Endometrial microvascular endothelial cells (primary cell): ENCODE results near the gene GPX4. TPM values are rescaled to one million over a fixed set of nuclear protein-coding genes. Genes with fewer than 3 reads are reported as not detected.

Source experiments
- in situ Hi-C: cut with HindIII; loops from 2 replicates; pipeline ENCODE4 v1.10.0; 2017; ENCODE audit warnings: low sequenced_read_pairs, low pct_unique_long_range_greater_than_20kb; ENCODE audit errors: inconsistent ontology term
- total RNA-seq: library from RNA; depleted of rRNA; stranded (reverse); fragments of >200 nt; gene quantifications from one replicate; pipeline ENCODE4 v1.2.3, GENCODE V29; 2015; ENCODE audit errors: inconsistent ontology term

The GPX4 gene
- total RNA-seq, 1 donor from 2014 or later, result 459 TPM

DNA sequence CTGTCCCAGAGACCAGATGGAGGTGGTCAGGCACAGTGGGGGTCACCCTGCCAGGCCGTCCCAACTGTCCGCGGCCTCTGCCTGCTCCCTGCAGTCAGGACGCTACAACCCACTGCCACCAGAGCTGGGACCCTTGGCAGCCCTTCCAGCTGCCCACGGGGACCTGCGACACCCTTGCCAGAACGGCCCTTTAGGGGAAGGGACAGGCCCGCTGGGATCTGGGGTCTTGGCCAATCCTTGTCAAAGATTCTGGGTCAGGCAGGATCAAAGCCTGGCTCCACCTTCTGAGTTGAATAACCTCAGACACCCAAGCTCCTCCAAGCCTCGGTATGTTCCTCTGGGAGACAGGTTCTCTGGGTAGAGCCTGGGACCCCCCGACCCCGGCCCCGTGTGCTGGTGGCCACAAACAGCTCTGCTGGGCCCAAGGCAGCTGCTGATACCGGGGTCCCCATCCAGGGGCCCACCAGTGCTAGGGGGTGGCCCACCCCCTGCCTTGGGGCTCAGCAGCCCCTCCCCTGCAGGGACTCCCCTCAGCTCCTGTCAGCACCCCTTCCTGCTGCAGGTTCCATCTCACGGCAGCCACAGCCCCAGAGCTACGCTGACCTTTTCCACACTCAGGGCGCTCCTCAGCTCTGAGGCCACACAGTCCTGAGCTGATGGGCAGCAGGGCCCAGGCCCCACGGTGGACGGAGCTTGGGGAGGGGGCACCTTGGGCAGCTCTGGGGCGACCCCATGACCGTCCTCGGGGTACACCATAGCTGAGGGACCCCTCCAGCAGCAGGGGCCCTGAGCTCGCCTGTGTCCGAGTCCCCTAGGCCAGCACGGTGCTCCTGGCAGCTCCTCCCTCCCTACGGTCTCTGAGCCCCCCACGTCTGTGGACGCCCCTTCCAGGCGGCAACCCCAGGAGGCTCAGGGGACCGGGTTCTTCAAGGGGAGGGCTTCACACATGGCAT is 51.8 kb downstream of the GPX4 start:
- in situ Hi-C loops, result no loop called here

Other genes with a start within 250 kb of the GPX4 start
- 5.4 TPM for gene CFD, start 244.3 kb upstream of the GPX4 start, total RNA-seq
- 48.9 TPM for gene MED16, start 210.8 kb upstream of the GPX4 start, total RNA-seq
- gene RNU6-9, start 210.5 kb upstream of the GPX4 start, total RNA-seq, result not detected
- gene R3HDM4, start 190.8 kb upstream of the GPX4 start, total RNA-seq, result 52.3 TPM
- not detected for gene KISS1R, start 186.7 kb upstream of the GPX4 start, total RNA-seq
- 9.1 TPM for gene ARID3A, start 178.0 kb upstream of the GPX4 start, total RNA-seq
- 49.7 TPM for gene WDR18, start 119.6 kb upstream of the GPX4 start, total RNA-seq
- not detected for gene GRIN3B, start 103.6 kb upstream of the GPX4 start, total RNA-seq
- gene TMEM259, start 82.9 kb upstream of the GPX4 start, total RNA-seq, result 124 TPM
- gene RNU6-2, start 82.5 kb upstream of the GPX4 start, total RNA-seq, result not detected
- 237 TPM for gene CNN2, start 77.4 kb upstream of the GPX4 start, total RNA-seq
- gene ABCA7, start 63.9 kb upstream of the GPX4 start, total RNA-seq, result 1.8 TPM
- gene ARHGAP45, start 36.8 kb upstream of the GPX4 start, total RNA-seq, result 14.0 TPM
- 304 TPM for gene POLR2E, start 8.6 kb upstream of the GPX4 start, total RNA-seq
- gene SBNO2, start 70.3 kb downstream of the GPX4 start, total RNA-seq, result 33.0 TPM
- 67.1 TPM for gene STK11, start 101.8 kb downstream of the GPX4 start, total RNA-seq
- 0.74 TPM for gene CBARP, start 134.0 kb downstream of the GPX4 start, total RNA-seq
- gene ATP5F1D, start 137.8 kb downstream of the GPX4 start, total RNA-seq, result 75.4 TPM
- 13.8 TPM for gene MIDN, start 144.6 kb downstream of the GPX4 start, total RNA-seq
- 235 TPM for gene CIRBP, start 165.3 kb downstream of the GPX4 start, total RNA-seq
- 83.3 TPM for gene FAM174C, start 171.5 kb downstream of the GPX4 start, total RNA-seq
- not detected for gene EFNA2, start 181.9 kb downstream of the GPX4 start, total RNA-seq